PC-9 (cell line): ENCODE data around the gene DDX43.

Source experiments
- CTCF ChIP-seq: fragments of 200-600 bp; sonication (generic); conservative IDR thresholded peaks from 2 replicates; pipeline ENCODE4 v1.6.1; 2017; ENCODE audit warnings: mixed run types, antibody characterized with exemption, mild to moderate bottlenecking, moderate library complexity
- EZH2 ChIP-seq: fragments of 200-600 bp; sonication (generic); IDR thresholded peaks from 2 replicates; pipeline ENCODE4 v1.8.0; 2017; ENCODE audit warnings: antibody characterized with exemption, low read depth

GRCh38 chr6:73375216-73375615, 19.4 kb upstream of the DDX43 start:
- no peak for TF ChIP-seq CTCF
- TF ChIP-seq EZH2, result no peak
